Fibroblast of villous mesenchyme (primary cell): ENCODE results near the gene TFCP2L1. TPM values are rescaled to one million over a fixed set of nuclear protein-coding genes. Genes with fewer than 3 reads are reported as not detected.

ENCODE experiments used
- DNase-seq: peaks from one replicate; pipeline ENCODE4 v3.0.0-alpha.2; 2010; ENCODE audit warnings: low read depth
- H3K4me3 ChIP-seq: 2 replicates; pipeline ENCODE4 v1.5.1; 2011; ENCODE audit warnings: low read depth, mild to moderate bottlenecking, low read length
- total RNA-seq: library from RNA; depleted of rRNA; stranded (reverse); fragments of >200 nt; gene quantifications from 2 replicates; pipeline ENCODE4 v1.2.3, GENCODE V29; 2012
- TF ChIP-seq, protein P1 (sequence below): IDR thresholded peaks from 2 replicates; pipeline ENCODE4 v1.5.1; 2012; ENCODE audit warnings: low read depth, mild to moderate bottlenecking, low read length; ENCODE audit not compliant: insufficient read depth

The TFCP2L1 gene
- total RNA-seq, 1 donor = not detected

DNA sequence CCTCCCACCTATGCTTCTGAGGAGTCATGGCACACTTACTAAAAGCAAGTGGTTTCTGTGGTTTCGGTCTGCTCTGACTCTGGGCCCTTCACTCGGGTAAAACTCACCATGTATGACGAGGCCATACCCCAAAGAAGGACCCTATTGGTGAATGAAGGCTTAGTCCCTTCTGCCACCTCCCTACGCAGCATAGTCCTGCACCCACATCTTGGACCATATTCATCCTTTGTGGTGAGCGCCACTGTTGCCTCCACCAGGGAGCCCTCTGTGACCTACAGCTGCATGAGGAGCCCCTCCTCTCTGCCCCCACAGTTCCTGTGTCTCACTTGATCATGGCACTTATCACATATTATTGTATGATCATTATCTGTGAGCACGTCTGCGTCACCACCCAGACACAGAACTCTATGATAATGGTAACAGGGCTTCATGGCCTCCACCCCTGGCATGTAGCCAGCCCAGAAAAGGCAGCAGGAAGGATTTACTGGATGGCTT, 113.3 kb downstream of the TFCP2L1 start:
- no peak overlapping the region for H3K4me3 ChIP-seq
- DNase-seq = no peak
- TF ChIP-seq, protein P1, sequence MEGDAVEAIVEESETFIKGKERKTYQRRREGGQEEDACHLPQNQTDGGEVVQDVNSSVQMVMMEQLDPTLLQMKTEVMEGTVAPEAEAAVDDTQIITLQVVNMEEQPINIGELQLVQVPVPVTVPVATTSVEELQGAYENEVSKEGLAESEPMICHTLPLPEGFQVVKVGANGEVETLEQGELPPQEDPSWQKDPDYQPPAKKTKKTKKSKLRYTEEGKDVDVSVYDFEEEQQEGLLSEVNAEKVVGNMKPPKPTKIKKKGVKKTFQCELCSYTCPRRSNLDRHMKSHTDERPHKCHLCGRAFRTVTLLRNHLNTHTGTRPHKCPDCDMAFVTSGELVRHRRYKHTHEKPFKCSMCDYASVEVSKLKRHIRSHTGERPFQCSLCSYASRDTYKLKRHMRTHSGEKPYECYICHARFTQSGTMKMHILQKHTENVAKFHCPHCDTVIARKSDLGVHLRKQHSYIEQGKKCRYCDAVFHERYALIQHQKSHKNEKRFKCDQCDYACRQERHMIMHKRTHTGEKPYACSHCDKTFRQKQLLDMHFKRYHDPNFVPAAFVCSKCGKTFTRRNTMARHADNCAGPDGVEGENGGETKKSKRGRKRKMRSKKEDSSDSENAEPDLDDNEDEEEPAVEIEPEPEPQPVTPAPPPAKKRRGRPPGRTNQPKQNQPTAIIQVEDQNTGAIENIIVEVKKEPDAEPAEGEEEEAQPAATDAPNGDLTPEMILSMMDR = no peak

DNA sequence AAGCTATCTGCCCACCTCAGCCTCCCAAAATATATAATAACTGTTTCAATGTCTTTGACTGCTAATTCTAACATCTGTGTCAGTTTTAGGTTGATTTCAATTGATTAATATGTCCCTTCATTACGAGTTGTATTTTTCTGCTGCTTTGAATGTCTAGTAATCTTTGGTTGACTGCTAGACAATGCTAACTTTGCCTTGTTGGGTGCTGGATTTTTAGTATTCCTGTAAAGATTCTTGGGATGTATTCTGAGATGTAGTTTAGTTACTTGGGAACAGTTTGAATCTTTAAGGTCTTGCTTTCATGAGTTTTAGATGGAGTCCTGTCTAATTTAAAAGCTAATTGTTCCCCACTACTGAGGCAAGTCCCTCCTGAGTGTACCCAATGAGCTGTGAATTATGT, 114.4 kb downstream of the TFCP2L1 start:
- TF ChIP-seq, protein P1 = no peak
- no peak overlapping the region for H3K4me3 ChIP-seq
- no peak for DNase-seq

DNA sequence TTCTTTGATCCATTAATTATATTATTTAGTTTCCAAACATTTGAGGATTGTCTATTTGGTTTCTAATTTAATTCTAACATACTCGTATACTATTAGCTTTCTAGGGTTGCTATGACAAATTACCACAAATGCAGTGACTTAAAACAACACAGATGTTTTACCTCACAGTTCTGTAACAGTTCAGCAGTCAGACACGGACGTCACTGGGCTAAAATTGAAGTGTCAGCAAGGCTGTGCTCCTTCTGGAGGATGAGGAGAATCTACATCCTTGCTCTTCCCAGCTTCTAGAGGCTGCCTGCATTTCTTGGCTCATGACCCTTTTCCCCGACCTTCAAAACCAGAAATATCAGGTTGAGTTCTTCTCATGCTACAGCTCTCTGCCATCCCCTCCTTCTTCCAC, 117.6 kb downstream of the TFCP2L1 start:
- no peak for DNase-seq
- TF ChIP-seq, protein P1 = no peak

More for the DNA sequence above, 117.6 kb downstream of the TFCP2L1 start:
- H3K4me3 ChIP-seq = no peak overlapping the region

Other genes with a start within 250 kb of the TFCP2L1 start
- gene RNU4ATAC, start 245.7 kb upstream of the TFCP2L1 start, total RNA-seq = under 0.01 TPM in 2 replicates